ENCODE results near the gene VIM.
A peak's percentile ranks its signal among the peaks of the same experiment; 100 is the strongest.

Gene VIM

DNA sequence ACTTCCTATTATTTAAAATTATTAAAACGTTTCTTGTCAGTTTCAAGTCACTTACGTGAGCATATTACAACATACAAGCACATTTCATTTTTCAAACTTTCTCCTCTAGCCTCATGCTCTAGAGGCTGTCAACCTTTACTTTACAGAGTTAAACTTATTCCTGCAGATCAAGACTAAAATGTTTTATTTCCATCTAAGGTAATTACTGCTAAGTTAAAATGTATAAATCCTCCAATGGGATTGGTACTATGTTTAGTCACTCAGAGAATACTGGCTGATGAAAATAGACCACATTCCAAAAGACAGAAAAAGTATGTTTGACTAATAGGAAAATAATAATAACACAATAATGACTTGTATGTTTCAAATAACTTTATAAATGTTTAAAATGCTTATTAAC lies 18.2 kb upstream of the VIM start:
- no peak for DNase-seq (ENCODE audit: low spot score)

DNA sequence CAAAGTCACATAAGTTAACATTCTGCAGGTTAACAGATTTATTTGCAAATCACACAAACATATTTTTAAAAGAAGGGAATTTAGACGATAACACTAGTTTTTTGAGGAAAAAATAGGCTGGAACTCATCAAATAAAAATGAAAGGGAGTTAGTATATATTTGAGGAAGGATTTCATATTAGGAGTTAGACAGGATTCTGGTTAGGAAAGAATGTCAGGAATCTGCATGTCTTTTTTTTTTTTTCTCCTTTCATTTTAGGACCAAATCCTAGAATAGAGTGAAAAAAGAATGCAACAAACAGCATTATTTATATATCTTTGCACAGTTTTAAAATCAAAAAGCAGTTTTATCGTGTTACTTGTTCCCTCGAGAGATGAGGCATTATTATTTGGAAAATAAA lies 17.7 kb upstream of the VIM start:
- DNase-seq (ENCODE audit: low spot score) = no peak

GRCh38 chr10:17212802-17213221 lies 15.2 kb upstream of the VIM start:
- DNase-seq (ENCODE audit: low spot score) = no peak

DNA sequence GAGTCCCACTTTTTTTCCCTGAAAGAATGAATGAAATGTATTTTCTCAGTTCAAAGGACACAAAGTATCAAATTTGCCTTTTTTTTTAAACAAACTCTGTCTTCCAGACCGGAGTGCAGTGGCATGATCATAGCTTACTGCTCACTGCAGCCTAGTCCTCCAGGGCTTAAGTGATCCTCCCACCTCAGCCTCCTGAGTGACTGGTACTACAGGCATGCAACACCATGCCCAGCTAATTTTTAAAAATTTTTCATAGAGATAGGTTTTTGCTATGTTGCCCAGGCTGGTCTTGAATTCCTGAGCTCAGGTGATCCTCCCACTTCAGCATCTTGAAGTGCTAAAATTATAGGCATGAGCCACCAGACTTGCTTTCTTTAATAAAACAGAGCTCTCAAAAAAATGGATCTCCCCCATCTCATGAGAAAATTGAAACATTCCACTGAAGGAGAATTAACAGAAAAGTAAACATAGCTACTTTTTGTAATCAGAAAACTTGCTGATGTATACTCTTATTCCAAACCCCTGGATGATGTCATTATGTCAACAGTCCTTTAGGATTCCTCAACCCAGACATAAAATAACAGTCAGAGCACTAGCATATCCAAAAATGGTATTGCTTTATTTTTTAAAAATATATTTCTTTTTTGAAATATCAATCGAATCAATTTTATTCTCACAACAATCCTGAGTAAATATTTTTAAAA lies 14.2 kb upstream of the VIM start:
- DNase-seq (ENCODE audit: low spot score) = no peak

DNA sequence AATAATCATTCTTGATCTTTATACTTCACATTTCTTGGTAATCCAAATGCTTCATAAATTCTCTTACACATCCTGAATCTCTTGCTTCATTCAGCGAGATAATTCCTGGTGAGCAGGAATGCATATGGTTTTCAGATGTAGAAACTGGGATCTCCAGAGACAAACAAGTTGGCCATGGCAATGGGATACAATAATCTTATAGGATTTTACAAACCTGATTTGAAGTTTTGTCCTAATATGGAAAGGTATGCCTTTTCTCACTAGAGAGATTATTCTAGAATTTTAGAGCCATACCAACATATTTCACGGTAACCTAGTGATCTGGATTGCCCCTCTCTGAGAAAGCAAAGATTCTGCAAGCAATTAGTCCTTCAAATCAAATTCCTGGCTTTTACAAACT lies 13.5 kb upstream of the VIM start:
- DNase-seq (ENCODE audit: low spot score) = no peak

GRCh38 chr10:17214971-17215781 lies 12.9 kb upstream of the VIM start:
- DNase-seq (ENCODE audit: low spot score) = no peak

GRCh38 chr10:17215782-17216122 lies 12.3 kb upstream of the VIM start:
- no peak for DNase-seq (ENCODE audit: low spot score)

- peak; percentile 89 for DNase-seq (ENCODE audit: low spot score)
These were observed 11.7 kb upstream of the VIM start for GRCh38 chr10:17216217-17216900.

- DNase-seq (ENCODE audit: low spot score) = no peak
These were observed 11.1 kb upstream of the VIM start for GRCh38 chr10:17216901-17217395.

DNA sequence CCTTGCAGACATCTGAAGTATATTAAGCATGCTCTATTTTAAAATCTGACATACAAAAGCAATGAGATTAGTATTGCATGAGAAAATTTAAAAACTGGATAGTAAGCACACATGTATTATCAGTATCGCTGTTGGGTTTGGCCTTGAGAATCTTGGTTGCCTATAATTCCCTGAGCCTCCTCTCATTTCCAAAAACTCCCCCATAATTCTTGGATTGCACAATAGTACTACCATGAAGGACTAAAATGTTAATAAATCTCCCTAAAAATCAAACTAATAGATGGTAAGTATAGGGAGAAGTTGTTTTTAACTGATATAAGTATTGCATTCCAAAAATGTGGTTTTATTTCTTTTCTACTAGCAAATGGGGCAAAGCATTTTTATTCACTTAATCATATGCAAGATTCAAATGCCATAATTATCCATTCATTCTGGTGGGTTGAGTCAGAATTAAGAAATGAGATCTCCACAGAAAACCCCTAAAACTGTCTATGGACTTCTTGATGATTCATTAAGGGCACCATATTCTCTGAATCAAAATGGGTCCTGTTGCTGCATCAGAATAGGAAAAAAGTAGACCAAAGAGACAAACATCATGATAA lies 10.3 kb upstream of the VIM start:
- no peak for DNase-seq (ENCODE audit: low spot score)

GRCh38 chr10:17219024-17219423 lies 9.0 kb upstream of the VIM start:
- no peak for DNase-seq (ENCODE audit: low spot score)

DNA sequence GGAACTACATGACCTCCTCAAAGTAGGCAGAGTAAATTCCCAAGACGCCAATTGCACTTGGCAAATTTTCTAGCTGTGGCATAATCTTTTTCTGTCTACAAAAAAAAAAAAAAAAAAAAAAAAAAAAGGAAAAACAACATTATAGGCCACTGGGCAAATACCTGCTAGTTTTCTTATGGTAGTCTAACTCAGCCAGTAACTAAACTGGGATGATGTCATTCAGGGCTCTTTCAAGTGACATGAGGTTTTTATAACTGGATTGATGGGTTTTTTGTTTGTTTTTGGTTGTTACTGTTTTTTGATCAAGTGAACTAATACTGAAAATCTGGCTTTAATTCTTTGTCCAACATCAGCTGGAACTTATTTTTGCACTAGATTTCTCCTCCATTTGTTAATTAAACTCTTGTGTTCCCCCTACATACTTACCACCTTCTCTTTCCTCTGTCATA lies 7.4 kb upstream of the VIM start:
- no peak for DNase-seq (ENCODE audit: low spot score)

- no peak for DNase-seq (ENCODE audit: low spot score)
These were observed 5.7 kb upstream of the VIM start for GRCh38 chr10:17222329-17222728.

DNA sequence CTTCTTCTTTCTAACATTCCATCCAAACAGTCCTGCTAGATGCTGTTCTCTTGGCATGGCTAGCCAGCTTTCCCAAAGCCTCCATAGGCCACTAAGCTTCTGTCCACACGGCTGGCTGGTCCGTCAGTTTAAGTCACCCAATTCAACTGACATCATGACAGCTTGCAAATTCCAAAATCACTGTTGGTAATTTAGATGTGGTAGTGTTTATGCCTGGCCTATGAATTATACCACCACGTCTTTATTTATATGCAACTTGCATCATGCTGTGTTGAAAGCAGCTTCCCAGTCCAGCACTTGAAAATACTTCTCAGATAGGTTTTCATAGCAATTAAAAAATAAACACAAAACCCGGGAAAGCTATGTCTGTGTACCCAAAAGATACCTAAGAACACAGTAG lies 2.2 kb upstream of the VIM start:
- DNase-seq (ENCODE audit: low spot score) = no peak

- no peak for DNase-seq (ENCODE audit: low spot score)
These were observed 1.1 kb upstream of the VIM start for GRCh38 chr10:17226891-17227303.

GRCh38 chr10:17227367-17228090 lies 512 bp upstream of the VIM start:
- DNase-seq (ENCODE audit: low spot score) = peak; percentile 71

- DNase-seq (ENCODE audit: low spot score) = peak; percentile 97
These were observed 1.1 kb downstream of the VIM start for GRCh38 chr10:17229016-17229716.

- DNase-seq (ENCODE audit: low spot score) = no peak
These were observed 1.6 kb downstream of the VIM start for GRCh38 chr10:17229717-17229966.

GRCh38 chr10:17229967-17230682 lies 2.1 kb downstream of the VIM start:
- peak; percentile 95 for DNase-seq (ENCODE audit: low spot score)

GRCh38 chr10:17231788-17232187 lies 3.7 kb downstream of the VIM start:
- no peak for DNase-seq (ENCODE audit: low spot score)
